GM03348 (cell line): ENCODE measurements around the gene DNAH6.
A peak's percentile ranks its signal among the peaks of the same experiment; 100 is the strongest.

Source experiments
- DNase-seq: peaks from one replicate; pipeline ENCODE4 v3.0.0; 2012; ENCODE audit warnings: low spot score

DNAH6 gene

DNA sequence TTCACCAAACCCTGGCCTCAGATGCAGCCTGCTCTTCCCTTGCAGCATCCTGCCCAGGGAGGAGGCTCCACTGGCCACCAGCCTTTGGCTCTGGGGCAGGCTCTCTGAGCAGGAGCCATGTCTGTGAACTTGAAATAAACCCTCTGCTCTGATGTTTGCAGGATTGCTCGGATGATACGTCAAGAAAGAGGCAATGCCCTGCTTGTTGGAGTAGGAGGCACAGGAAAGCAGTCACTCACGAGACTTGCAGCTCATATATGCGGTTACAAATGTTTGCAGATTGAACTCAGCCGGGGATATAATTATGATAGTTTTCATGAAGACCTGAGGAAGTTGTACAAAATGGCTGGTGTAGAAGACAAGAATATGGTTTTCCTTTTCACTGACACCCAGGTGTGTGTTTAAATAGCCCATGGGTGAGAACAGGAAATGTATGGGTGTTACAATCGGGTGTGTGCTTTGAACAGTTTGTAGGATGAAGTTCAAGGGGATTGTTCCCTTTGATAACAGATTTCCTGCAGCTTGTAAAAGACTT is 177.9 kb downstream of the DNAH6 start:
- no peak for DNase-seq

- DNase-seq = no peak
Measured at GRCh38 chr2:84697895-84698294, 181.6 kb downstream of the DNAH6 start.

- DNase-seq = no peak
Measured at GRCh38 chr2:84700006-84700405, 183.7 kb downstream of the DNAH6 start.

- DNase-seq = peak; percentile 81
Measured at GRCh38 chr2:84701880-84702279, 185.6 kb downstream of the DNAH6 start.

GRCh38 chr2:84702941-84703340 is 186.6 kb downstream of the DNAH6 start:
- DNase-seq = no peak

- no peak for DNase-seq
Measured at GRCh38 chr2:84703831-84704230, 187.5 kb downstream of the DNAH6 start.

DNA sequence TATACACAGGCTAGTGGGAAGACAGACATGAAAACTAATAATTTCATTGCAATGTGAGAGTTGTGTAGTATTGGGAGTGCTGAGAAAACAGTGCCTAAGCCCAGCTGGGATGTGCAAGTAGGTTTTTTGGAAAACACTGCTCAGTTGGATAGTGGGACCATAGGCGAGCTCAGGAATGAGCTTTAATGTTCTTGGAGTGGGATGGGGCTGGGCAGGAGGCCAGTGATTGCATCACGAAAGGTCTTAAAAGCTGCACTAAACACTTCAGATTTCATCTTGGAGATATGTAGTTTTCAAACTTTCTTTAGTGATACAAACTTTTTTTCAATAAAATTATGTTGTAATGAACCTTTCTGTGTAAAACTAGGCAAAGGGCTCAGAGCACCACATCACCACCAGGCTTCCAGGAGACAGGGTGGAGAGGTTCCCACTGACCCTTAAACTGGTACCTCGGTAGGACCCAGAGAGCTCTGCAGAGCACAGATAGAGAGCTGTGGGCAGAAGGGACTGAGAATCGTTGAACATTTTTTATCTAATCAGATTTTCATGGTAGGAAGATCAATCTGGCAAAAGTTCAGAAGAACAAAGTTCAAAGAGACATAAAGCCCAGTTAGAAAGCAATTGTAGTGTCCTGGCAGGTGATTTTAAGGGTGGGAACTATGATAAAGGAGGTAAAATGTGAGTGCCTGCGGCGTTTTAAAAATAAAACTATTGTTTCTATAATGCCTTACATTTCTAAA is 188.4 kb downstream of the DNAH6 start:
- DNase-seq = no peak

DNA sequence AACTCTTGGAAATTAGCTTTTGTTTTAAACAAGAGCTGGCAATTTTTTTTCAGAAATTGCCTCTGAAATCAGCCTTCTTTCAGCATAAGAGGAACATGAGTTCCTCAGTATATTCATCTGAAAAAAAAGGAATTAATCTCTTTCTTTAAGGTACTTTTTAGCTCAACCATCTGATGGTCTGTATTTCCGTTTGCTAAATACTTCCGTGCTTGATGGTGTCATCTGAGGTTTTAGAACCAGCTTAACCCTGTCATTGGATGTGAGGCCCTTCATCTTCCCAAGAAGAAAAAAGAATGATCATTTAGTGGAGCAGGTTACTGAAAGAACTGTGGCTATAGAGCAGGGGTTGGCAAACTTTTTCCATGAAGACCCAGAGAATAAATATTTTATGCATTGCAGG is 189.6 kb downstream of the DNAH6 start:
- no peak for DNase-seq

DNA sequence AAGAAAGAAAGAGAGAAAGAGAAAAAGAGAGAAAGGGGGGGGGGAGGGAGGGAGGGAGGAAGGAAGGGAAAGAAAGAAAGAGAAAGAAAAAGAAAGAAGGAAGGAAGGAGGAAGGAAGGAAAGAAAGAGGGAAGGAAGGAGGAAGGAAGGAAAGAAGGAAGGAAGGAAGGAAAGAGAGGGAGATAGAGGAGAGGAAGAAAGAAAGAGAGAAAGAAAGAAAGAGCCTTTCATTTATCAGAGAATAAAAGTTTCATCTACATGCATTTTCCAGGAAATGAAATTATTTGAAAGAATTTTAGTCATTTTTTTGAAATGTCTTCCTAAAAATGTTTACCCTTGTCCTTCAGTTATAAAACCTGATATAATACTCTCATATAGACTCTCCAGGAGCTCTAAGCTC is 192.1 kb downstream of the DNAH6 start:
- DNase-seq = no peak

GRCh38 chr2:84711651-84712050 is 195.4 kb downstream of the DNAH6 start:
- no peak for DNase-seq

DNA sequence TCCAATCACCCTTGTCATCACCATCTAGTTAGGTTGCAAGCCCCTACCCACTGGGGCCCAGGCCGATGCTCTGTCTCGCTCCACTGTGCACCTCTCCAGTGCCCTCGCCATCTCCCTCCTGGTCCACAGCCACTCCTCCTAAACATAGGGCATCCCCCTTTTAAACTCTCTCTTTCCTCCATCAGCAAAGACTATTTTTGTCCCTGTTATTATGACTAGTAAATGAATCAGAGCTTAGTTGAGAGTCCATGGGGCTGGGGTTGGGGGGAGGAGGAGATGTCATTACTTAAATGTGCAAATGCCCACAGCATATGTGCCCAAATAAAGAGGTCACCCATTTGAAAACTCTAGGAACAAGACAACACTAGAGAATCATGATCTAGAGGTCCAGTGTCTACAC is 197.1 kb downstream of the DNAH6 start:
- peak; percentile 24 for DNase-seq

- DNase-seq = no peak
Measured at GRCh38 chr2:84716564-84716963, 200.3 kb downstream of the DNAH6 start.

DNA sequence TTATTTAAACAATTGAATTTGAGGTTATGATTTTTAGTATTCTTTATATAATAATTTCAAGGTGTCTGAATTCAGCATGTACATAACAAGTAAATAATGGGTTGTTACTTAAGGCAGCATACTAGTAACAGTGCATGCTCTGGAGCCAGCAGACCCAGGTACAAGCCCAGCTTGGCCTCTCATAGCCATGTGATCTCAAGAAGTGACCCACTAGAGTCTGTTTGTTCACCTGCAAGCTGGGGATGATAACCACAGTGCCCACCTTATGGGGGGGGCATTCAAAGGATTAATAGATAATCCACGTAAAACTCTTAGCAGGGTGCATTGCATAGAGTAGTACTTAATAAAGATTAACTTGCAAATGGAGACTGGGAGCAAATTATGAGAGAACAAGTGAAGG is 201.0 kb downstream of the DNAH6 start:
- no peak for DNase-seq

GRCh38 chr2:84719434-84719833 is 203.1 kb downstream of the DNAH6 start:
- DNase-seq = no peak

DNA sequence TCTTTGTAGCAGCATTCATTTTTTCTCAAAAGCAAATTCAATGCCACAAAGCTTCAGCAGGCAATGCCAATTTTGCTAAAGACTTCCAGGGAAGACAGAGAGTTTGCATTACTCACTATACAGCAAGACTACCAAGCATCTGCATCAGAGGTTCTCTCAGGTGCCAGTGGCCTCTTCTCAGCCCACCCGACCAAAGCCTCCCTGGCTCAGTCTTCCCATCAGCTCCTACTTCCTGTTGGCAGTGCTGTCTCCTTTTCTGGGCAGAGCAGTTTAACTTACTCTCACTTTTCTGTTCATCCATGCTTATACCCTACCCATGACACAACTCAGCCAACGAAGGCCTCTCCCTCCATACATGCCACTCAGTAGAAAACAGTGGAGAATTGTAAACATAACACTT is 207.5 kb downstream of the DNAH6 start:
- no peak for DNase-seq

DNA sequence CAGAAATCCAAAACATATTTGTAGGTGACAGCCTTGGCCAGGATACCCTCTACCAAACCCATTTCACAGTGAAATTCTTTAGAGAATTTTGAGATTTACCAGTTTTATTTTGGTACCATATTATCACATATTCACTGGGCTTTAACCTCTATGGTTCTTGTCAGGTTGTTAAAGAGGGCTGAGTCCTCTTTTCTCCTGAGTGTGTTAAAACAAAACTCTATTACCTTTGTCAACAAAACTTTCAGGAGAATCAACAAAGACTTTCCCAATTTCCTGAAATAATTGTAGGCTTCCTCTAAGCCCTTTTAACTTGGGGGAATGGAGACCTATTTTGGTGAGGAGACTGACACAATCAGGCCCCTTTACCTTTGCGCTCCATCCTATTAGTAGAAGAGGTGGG is 209.4 kb downstream of the DNAH6 start:
- no peak for DNase-seq

DNA sequence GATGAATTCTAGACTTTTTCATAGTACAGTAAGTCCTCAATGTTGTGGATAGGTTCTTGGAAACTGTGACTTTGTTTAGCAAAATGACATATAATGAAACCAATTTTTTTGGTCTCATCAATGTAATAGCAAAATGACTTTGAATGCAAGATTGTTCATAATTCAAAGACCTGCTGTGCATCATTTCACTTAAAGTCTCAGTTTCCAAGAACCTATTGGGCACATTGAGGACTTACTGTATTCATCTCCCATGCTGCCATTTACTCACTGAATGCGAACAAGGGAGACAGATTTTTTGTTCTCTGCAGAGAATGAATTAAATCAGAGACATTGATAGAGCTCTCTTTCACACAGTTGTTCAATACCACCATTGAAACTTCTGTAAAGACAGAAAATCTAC is 211.0 kb downstream of the DNAH6 start:
- no peak for DNase-seq

DNA sequence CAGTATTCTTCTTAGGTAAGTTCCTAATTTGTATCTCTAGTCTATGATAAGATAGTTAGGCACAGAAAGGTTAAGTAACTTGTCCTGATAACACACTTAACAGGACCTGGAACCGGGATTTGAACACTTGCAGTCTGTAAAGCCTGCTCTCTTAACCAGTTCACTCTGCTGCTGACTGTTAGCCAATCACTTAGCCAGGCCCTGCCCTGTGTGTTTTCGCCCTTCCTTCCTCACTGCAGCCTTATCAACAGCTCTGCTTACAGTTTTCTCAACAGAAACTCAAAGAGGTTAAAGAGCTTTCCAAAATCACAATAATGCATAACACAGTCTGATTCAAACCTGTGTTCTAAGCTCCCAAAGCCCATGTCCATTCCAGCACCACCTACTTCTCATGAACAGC is 212.9 kb downstream of the DNAH6 start:
- DNase-seq = no peak

GRCh38 chr2:84731185-84731584 is 214.9 kb downstream of the DNAH6 start:
- no peak for DNase-seq

- DNase-seq = no peak
Measured at GRCh38 chr2:84732897-84733778, 216.8 kb downstream of the DNAH6 start.

DNA sequence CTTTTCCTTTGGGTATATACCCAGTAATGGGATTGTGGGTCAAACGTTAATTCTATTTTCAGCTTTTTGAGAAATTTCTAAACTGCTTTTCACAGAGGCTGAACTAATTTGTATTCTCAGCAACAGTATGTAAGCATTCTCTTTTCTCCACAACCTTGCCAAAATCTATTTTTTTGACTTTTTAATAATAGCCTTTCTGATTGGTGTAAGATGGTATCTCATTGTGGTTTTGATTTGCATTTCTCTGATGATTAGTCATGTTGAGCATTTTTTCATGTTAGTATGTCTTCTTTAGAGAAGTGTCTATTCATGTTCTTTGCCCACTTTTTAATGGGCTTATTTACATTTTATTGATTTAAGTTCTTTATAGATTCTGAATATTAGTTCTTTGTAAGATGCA is 219.1 kb downstream of the DNAH6 start:
- DNase-seq = no peak

DNA sequence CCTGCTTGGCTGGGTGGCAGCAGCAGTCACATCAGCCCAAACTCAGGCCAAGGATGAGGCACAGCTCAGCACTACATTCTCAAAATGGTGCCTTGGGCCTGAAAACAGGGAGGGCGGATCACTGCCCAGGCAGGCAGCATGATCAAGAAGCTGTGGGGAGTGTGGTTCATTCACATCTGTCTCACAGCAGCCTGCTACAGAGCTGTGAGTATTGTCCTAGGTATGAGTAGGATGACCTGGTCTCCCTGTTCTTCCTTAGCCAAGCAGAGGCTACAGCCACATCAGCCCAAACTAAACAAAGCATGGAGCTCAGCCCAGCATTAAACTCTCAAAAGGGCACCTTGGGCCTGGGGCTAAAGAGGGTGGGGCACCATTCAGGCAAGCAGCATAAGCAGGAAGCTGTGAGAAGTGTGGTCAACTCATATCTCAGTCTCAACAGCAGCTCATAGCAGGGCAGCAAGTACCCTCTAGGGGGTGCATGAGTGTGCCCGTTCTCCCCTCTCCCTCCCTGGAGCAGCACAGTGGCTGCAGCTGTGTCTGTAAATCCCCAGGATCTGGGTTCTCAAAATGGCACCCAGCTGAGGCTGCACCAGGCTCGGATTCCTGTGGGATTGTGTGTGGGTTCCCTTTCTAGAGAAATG is 225.0 kb downstream of the DNAH6 start:
- peak; percentile 13 for DNase-seq

DNA sequence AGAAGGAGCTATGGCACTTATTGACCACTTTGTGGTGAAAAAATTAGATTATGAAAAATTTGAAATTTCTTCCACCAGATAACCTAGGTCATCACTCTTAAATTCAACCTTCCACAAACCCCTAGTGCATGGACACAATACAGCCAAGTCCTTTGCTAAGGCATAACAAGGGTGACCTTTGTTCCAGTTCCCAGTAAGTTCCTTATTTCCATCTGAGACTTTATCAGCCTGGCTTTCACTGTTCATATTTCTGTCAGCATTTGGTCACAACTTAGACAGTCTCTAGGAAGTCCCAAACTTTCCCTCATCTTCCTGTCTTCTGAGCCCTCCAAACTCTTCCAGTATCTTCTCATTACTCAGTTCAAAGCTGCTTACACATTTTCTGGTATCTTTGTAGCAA is 232.0 kb downstream of the DNAH6 start:
- DNase-seq = no peak
